GM19467 (cell line): ENCODE data around the gene KIF9.
"Not testable (repeated sequence)": the region's sequence is repeated elsewhere in the genome, so short reads cannot be mapped to it uniquely, and the experiment has no call there.

ENCODE experiments used
- ATAC-seq: cut with Tn5 transposase; IDR thresholded peaks from one replicate; pipeline ENCODE4 v1.9.1; 2021; ENCODE audit warnings: mild to moderate bottlenecking, moderate library complexity; ENCODE audit not compliant: unreplicated experiment

Gene KIF9

GRCh38 chr3:47282424-47283192 lies at the start of gene KIF9, which contains the start of gene KLHL18:
Gene KIF9 (minus strand): TSS chr3:47282799. CDS start chr3:47277374, 5,425 bp downstream.
Gene KLHL18 (plus strand): TSS chr3:47282944. CDS start chr3:47282966, 22 bp downstream.
- ATAC-seq: peak; percentile 75

- ATAC-seq: no peak
Measured at GRCh38 chr3:47324278-47324865, 41.8 kb upstream of the KIF9 start.

GRCh38 chr3:47323431-47324277 lies 41.1 kb upstream of the KIF9 start:
- no peak for ATAC-seq

GRCh38 chr3:47319956-47320355 lies 37.4 kb upstream of the KIF9 start:
- ATAC-seq: no peak

GRCh38 chr3:47318916-47319315 lies 36.3 kb upstream of the KIF9 start:
- no peak for ATAC-seq

GRCh38 chr3:47316151-47316550 lies 33.6 kb upstream of the KIF9 start:
- not testable (repeated sequence) for ATAC-seq

GRCh38 chr3:47315069-47315647 lies 32.6 kb upstream of the KIF9 start:
- ATAC-seq: no peak

GRCh38 chr3:47314056-47314764 lies 31.6 kb upstream of the KIF9 start:
- no peak for ATAC-seq

GRCh38 chr3:47313341-47314055 lies 30.9 kb upstream of the KIF9 start:
- no peak for ATAC-seq

GRCh38 chr3:47310391-47310790 lies 27.8 kb upstream of the KIF9 start:
- no peak for ATAC-seq

- not testable (repeated sequence) for ATAC-seq
Measured at GRCh38 chr3:47309231-47309630, 26.6 kb upstream of the KIF9 start.

GRCh38 chr3:47306022-47306421 lies 23.4 kb upstream of the KIF9 start:
- no peak for ATAC-seq

GRCh38 chr3:47301456-47301855 lies 18.9 kb upstream of the KIF9 start:
- no peak for ATAC-seq

- ATAC-seq: no peak
Measured at GRCh38 chr3:47299381-47300318, 17.1 kb upstream of the KIF9 start.

- no peak for ATAC-seq
Measured at GRCh38 chr3:47298439-47298838, 15.8 kb upstream of the KIF9 start.

- no peak for ATAC-seq
Measured at GRCh38 chr3:47296562-47297302, 14.1 kb upstream of the KIF9 start.

- no peak for ATAC-seq
Measured at GRCh38 chr3:47295976-47296375, 13.4 kb upstream of the KIF9 start.

GRCh38 chr3:47295322-47295721 lies 12.7 kb upstream of the KIF9 start:
- no peak for ATAC-seq
